Neuronal stem cell (in vitro differentiated cells): ENCODE results near the gene HOXC12. TPM values are rescaled to one million over a fixed set of nuclear protein-coding genes. Genes with fewer than 3 reads are reported as not detected.

Source experiments
- DNase-seq: peaks from one replicate; pipeline ENCODE4 v3.0.0-alpha.2; 2013; ENCODE audit warnings: low spot score
- H2AFZ ChIP-seq: one replicate; pipeline ENCODE4 v1.6.1; 2013; ENCODE audit warnings: mild to moderate bottlenecking, low read length, inconsistent platforms
- H2AK5ac ChIP-seq: 2 replicates; pipeline ENCODE4 v1.6.1; 2013; ENCODE audit warnings: low read depth, mild to moderate bottlenecking, inconsistent platforms, low read length, moderate library complexity, mixed read lengths
- H2BK120ac ChIP-seq: 2 replicates; pipeline ENCODE4 v1.6.1; 2013; ENCODE audit warnings: low read depth, mild to moderate bottlenecking, inconsistent platforms, low read length, moderate library complexity, mixed read lengths
- H2BK12ac ChIP-seq: one replicate; pipeline ENCODE4 v1.6.1; 2013; ENCODE audit warnings: low read length, inconsistent platforms
- H2BK15ac ChIP-seq: 2 replicates; pipeline ENCODE4 v1.6.1; 2013; ENCODE audit warnings: mild to moderate bottlenecking, low read length, inconsistent platforms, mixed read lengths
- H2BK5ac ChIP-seq: one replicate; pipeline ENCODE4 v1.6.1; 2013; ENCODE audit warnings: inconsistent platforms, mild to moderate bottlenecking, low read length, moderate library complexity
- H3K14ac ChIP-seq: one replicate; pipeline ENCODE4 v1.6.1; 2013; ENCODE audit warnings: low read length, inconsistent platforms
- H3K18ac ChIP-seq: 2 replicates; pipeline ENCODE4 v1.6.1; 2013; ENCODE audit warnings: low read length, inconsistent platforms
- H3K23ac ChIP-seq: 2 replicates; pipeline ENCODE4 v1.6.1; 2013; ENCODE audit warnings: low read depth, mild to moderate bottlenecking, mixed read lengths, low read length, inconsistent platforms; ENCODE audit not compliant: poor library complexity
- H3K27ac ChIP-seq: replicated peaks from 3 replicates; pipeline ENCODE4 v1.5.1; 2013; ENCODE audit warnings: low read length, inconsistent platforms
- H3K27me3 ChIP-seq, 3 experiments: 2 replicates each; pipeline ENCODE4 v1.6.1; 2013; ENCODE audit warnings: low read length in 3 of 3, mild to moderate bottlenecking in 2 of 3, inconsistent platforms in 1 of 3, low read depth in 1 of 3, mixed read lengths in 1 of 3, moderate library complexity in 1 of 3; ENCODE audit not compliant: control insufficient read depth in 3 of 3, insufficient read depth in 3 of 3
- H3K36me3 ChIP-seq, 2 donors: replicated peaks in 1 of 2; 2 replicates each; pipeline ENCODE4 v1.6.1; 2013; ENCODE audit warnings: low read length in 2 of 2; ENCODE audit not compliant: control insufficient read depth in 2 of 2, insufficient read depth in 2 of 2
- H3K4ac ChIP-seq: 2 replicates; pipeline ENCODE4 v1.6.1; 2013; ENCODE audit warnings: inconsistent platforms, mild to moderate bottlenecking, low read length, moderate library complexity
- H3K4me1 ChIP-seq, 2 donors: 1 replicate in 1 of 2; 2 replicates in 1 of 2; pipeline ENCODE4 v1.6.1; 2013; ENCODE audit warnings: low read length in 2 of 2, low read depth in 1 of 2; ENCODE audit not compliant: control insufficient read depth in 2 of 2, insufficient read depth in 1 of 2
- H3K4me2 ChIP-seq: one replicate; pipeline ENCODE4 v1.6.1; 2013; ENCODE audit warnings: mild to moderate bottlenecking, low read length, inconsistent platforms; ENCODE audit not compliant: insufficient read depth, poor library complexity, severe bottlenecking
- H3K4me3 ChIP-seq, 2 donors: 2 replicates each; pipeline ENCODE4 v1.5.1; 2013; ENCODE audit warnings: low read length in 2 of 2, mild to moderate bottlenecking in 2 of 2, inconsistent platforms in 1 of 2, moderate library complexity in 1 of 2
- H3K79me1 ChIP-seq: one replicate; pipeline ENCODE4 v1.6.1; 2013; ENCODE audit warnings: low read depth, mild to moderate bottlenecking, inconsistent platforms, low read length, moderate library complexity
- H3K9ac ChIP-seq: one replicate; pipeline ENCODE4 v1.6.1; 2013; ENCODE audit warnings: mild to moderate bottlenecking, low read depth, low read length, inconsistent platforms; ENCODE audit not compliant: poor library complexity
- H3K9me3 ChIP-seq, 2 donors: replicated peaks in 1 of 2; 2 replicates each; pipeline versions ENCODE3 to v1.6.1; 2013; ENCODE audit warnings: low read length in 2 of 2, mild to moderate bottlenecking in 2 of 2, inconsistent platforms in 1 of 2, low read depth in 1 of 2, mixed read lengths in 1 of 2, moderate library complexity in 1 of 2; ENCODE audit not compliant: control insufficient read depth in 2 of 2, insufficient read depth in 1 of 2
- H4K8ac ChIP-seq: one replicate; pipeline ENCODE4 v1.6.1; 2013; ENCODE audit warnings: low read depth, mild to moderate bottlenecking, inconsistent platforms, low read length, moderate library complexity
- H4K91ac ChIP-seq: one replicate; pipeline ENCODE4 v1.6.1; 2013; ENCODE audit warnings: low read length, low read depth, mild to moderate bottlenecking, inconsistent platforms; ENCODE audit not compliant: poor library complexity
- WGBS, 2 donors: extraction: QIAGEN DNeasy Blood & Tissue Kit; methylation state at CpG; one replicate each; pipeline ENCODE4 v1.1.7; 2013; ENCODE audit warnings: missing lambda C conversion rate in 2 of 2, mixed read lengths in 1 of 2; ENCODE audit not compliant: insufficient read length in 2 of 2, insufficient replicate concordance in 1 of 2; ENCODE audit errors: extremely low coverage in 2 of 2; 5-methylcytosine and 5-hydroxymethylcytosine counted together
- small RNA-seq: library from polyadenylated mRNA; stranded (forward); fragments of <200 nt; extraction: miRNeasy Mini kit (QIAGEN cat#:217004); gene quantifications from one replicate; pipeline ENCODE3, GENCODE V24; 2013; ENCODE audit not compliant: insufficient read depth

Gene HOXC12

GRCh38 chr12:54008260-54008552 lies 53.5 kb downstream of the HOXC12 start:
- WGBS, 2 donors, result no CpG with 5 or more reads among the region's 2 CpGs
- Histone ChIP-seq H3K4me2 (no peak overlapping the region), H3K36me3 (no peaks in the 10 kb centered on the region), H3K4me3 (no peak overlapping the region), H3K23ac (no peak overlapping the region), H3K9ac (no peak overlapping the region), H3K18ac (no peak overlapping the region), H3K79me1 (peaks cover 2% of the 10 kb centered on the region), H3K27ac (no peak overlapping the region), H3K14ac (no peak overlapping the region), H2BK120ac (no peak overlapping the region), H4K8ac (no peak overlapping the region), H2BK12ac (no peak overlapping the region), H3K9me3 (no peaks in the 10 kb centered on the region), H3K27me3 (peaks cover 65 to 95% (median 95%) of the 10 kb centered on the region in 3 experiments), H3K4ac (no peak overlapping the region), H2AFZ (no peak overlapping the region), H3K4me1 (no peaks in the 10 kb centered on the region), H2BK15ac (no peak overlapping the region), H2BK5ac (no peak overlapping the region), H4K91ac (no peak overlapping the region), H2AK5ac (no peak overlapping the region)
- no peak for DNase-seq

Small RNA genes within 50 kb of the gene (small RNA-seq; reads per million reads assigned to genes)
- gene AC012531.3 (not detected), gene AC012531.4 (not detected), gene MIR196A2 (not detected), gene RF01905 (not detected), gene RF01906 (not detected)
